HG02763 (cell line): ENCODE data around the gene PLEKHG4B.
"Not testable (repeated sequence)": the region's sequence is repeated elsewhere in the genome, so short reads cannot be mapped to it uniquely, and the experiment has no call there.

Experiments used
- ATAC-seq: cut with Tn5 transposase; IDR thresholded peaks from one replicate; pipeline ENCODE4 v1.9.1; 2021; ENCODE audit warnings: mild to moderate bottlenecking, moderate library complexity; ENCODE audit not compliant: unreplicated experiment

The PLEKHG4B gene

GRCh38 chr5:93221-93980 is 1.4 kb downstream of the PLEKHG4B start:
- no peak for ATAC-seq

- ATAC-seq: no peak
Observed at GRCh38 chr5:94113-94892, 2.3 kb downstream of the PLEKHG4B start.

GRCh38 chr5:95241-95980 is 3.4 kb downstream of the PLEKHG4B start:
- no peak for ATAC-seq

DNA sequence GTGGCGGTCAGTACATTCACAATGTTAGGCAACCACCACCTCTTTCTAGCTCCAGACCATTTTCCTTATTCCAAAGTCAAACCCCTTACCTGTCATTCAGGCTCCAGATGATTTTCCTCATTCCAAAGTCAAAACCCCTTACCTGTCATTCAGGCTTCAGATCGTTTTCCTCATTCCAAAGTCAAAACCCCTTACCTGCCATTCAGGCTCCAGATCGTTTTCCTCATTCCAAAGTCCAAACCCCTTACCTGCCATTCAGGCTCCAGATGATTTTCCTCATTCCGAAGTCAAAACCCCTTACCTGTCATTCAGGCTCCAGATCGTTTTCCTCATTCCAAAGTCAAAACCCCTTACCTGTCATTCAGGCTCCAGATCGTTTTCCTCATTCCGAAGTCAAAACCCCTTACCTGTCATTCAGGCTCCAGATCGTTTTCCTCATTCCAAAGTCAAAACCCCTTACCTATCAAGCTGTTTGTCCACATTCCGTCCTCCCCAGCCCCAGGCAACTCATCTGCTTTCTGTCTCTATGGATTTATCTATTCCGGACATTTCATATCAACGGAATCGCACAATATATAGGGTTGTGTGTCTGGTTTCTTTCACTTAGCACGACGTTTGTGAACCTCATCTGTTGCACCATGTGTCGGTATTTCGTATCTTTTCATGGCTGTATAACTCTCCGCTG is 5.2 kb downstream of the PLEKHG4B start:
- ATAC-seq: no peak

- ATAC-seq: no peak
Observed at GRCh38 chr5:99815-100214, 7.8 kb downstream of the PLEKHG4B start.

DNA sequence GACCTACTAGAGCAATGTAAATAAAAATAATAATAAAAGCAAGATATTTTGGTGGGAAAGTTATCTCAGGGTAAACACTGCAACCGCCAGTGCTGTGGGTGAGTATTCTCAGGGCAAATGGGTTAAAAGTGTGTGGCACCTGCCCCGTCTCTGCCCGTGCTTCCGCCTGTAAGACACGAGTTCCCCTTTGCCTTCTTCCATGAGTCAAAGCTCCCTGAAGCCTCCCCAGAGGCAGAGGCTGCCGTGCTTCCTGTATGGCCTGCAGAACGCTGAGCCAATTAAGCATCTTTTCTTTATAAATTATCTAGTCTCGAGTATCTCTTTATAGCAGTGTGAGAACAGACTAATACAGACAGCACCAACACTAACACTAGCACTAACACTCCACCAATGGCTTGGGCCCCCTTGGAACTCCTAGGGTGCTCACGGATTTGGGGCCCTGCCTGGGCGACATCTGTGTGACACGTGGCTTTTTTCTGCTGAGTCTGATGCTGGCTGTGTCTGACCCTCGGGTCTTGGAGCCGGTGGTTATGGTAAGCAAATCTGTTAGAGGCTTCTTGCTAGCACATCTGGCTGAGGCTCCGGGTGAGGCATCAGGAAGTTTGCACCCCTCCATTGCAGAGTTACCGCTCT is 10.6 kb downstream of the PLEKHG4B start:
- no peak for ATAC-seq

DNA sequence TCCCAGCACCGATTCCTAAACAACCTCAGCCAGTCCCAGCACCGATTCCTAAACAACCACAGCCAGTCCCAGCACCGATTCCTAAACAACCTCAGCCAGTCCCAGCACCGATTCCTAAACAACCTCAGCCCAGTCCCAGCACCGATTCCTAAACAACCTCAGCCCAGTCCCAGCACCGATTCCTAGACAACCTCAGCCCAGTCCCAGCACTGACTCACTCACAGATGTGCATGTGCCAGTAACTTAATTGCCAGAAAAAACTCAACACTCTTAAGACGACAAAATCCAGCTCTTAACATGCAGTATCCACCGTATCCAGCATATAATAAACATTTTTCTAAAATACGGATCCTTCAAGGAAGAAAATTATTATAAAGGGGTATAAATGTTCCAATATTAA is 12.1 kb downstream of the PLEKHG4B start:
- ATAC-seq: not testable (repeated sequence)

DNA sequence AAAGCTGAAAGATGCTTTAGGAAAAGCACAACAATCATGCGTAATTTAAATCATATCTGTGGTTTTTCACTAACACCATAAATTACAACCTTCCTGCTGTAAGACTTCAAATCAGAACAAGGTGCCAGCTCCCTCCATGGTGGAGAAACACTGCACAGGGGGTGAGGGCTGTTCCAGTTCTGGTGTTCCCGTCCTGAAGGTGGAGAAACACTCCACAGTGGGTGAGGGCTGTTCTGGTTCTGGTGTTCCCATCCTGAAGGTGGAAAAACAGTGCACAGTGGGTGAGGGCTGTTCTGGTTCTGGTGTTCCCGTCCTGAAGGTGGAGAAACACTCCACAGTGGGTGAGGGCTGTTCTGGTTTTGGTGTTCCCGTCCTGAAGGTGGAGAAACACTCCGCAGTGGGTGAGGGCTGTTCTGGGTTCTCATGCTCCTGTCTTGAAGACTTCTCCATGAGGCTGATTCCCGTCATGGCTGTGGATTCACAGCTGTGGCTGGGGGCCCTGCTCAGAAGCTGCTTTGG is 12.9 kb downstream of the PLEKHG4B start:
- no peak for ATAC-seq

DNA sequence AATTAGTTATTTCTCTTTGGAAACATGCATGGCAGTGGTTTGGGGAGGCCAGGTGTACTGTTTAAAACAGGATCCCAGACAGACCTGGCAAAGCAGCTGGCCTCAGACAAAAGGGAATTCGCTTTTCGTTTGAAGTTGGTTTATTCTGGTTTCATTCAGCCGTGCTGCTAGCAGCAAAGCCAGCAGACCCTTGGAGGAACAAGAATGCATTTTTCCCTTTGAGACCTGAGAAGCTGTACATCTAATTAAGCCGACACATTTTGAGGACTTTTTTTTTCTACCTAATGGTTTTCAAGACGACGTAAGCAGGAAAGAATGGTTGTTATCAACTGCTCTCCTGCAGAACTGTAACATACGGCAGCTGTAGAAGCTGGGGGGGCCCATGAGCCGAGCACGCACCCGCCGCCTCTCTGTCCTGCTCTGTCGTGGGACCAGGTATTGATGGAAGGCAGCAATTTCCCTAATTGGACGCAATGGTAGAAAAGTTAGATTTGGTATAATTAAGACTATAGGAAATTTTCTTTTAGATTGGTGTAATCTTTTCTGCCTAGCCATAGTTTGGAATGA is 13.6 kb downstream of the PLEKHG4B start:
- no peak for ATAC-seq

DNA sequence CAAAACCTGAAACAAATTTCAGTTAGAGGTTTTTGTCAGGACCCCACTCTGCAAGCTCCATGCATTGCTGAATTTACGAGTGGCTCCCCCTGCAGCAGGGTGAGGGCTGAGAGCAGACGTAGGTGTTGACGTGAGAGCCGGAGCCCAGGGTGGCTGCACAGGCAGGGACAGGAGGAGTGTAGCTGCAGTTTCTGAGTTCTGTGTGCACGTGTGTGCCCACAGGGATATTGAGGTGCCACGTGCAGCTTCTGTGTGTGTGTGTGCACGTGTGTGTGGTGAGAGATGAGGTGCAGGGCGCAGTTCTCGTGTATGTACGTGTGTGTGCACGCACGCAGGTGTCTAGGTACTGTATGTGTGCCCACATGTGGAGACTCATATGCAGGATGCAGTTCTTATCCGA is 14.6 kb downstream of the PLEKHG4B start:
- no peak for ATAC-seq

GRCh38 chr5:107526-107925 is 15.6 kb downstream of the PLEKHG4B start:
- ATAC-seq: no peak

DNA sequence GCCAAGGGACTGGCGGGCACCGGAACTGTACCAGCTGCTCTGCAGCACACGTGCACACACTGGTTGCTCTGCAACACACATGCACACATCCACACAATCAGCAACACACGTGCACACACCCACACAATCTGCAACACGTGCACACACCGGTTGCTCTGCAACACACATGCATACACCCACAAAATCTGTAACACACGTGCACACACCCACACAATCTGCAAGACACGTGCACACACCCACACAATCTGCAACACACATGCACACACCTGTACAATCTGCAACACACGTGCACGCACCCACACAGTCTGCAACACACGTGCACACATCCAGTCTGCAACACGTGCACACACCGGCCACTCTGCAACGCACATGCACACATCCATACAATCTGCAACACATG is 17.9 kb downstream of the PLEKHG4B start:
- ATAC-seq: no peak

GRCh38 chr5:110270-110888 is 18.4 kb downstream of the PLEKHG4B start:
- ATAC-seq: no peak

- no peak for ATAC-seq
Observed at GRCh38 chr5:111171-111570, 19.2 kb downstream of the PLEKHG4B start.

GRCh38 chr5:119486-120097 is 27.6 kb downstream of the PLEKHG4B start:
- ATAC-seq: no peak

DNA sequence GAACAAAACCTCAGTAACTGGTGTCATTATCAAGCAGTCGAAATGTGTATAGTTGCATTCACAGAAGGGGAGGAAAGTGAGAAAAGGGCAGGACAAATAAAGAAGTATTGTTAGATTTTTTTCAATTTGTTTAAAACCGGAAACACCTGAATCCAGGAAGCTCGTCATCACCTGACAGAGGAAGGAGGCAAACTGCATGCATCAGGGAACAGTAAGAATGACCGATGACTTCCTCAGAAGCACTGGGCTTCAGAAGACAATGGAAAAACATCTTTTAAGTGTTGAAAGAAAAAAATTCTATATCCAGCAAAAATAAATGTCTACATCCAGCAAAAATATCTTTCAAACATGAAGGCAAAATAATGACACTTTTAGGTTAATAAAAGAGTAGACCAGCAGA is 29.5 kb downstream of the PLEKHG4B start:
- no peak for ATAC-seq

DNA sequence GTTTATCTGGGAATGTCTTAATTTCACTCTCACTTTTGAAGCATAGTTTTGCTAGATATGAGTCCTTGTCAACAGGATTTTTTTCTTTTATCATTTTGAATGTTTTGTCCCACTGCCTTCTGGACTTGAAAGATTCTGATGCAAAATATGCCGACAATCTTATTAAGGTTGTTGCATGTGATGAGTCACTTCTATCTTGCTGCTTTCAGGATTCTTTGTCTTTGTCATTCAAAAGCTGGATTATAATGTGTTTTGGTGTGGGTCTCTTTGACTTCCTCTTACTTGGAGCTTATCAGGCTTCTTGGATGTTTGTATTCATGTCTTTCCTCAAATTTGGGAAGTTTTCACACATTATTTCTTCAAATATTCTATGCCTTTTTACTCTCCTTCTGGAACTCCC is 33.8 kb downstream of the PLEKHG4B start:
- no peak for ATAC-seq

DNA sequence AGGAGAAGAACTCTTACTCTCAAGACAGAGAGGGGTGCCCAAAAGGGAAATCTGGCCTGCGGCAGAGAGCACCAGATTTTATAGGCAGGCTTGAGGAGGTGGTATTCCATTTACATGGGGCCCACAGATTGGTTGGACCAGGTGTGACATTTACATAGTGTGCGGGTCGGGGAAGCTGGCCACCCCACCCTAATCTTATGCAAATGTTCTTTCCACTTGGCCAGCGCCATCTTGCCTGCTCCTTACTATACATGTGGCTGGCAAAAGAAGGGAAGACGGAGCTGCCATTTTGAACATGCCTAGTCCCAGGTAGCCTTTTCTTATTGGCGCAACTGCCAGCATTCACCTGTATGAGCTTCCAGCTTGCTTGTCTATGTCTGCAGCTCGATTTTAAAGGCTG is 34.8 kb downstream of the PLEKHG4B start:
- no peak for ATAC-seq

GRCh38 chr5:127886-128285 is 35.9 kb downstream of the PLEKHG4B start:
- ATAC-seq: no peak
